Measurements from ENCODE around the gene FYB2.
"Not testable (repeated sequence)": the region's sequence is repeated elsewhere in the genome, so short reads cannot be mapped to it uniquely, and the experiment has no call there.

The FYB2 gene

DNA sequence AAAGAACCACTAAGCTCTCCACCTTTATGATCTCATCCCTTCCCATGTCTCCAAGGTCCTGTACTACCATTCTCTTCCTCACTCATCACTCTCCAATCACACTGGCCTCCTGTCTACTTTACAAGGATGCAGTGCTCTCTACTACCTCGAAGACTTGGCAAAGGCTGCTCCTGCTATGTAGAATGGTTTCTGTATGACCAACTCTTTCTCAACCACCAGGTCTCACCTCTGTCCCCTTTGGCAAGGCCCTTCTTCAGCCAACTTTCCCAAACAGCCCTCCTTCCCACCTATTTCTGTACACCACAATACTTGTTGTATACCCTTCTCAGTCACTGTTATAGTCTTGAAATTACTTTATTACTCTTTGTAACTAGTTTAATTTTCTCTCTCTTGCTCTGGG is 41.2 kb downstream of the FYB2 start:
- Histone ChIP-seq H3F3A (ENCODE audit: insufficient read depth) (no peaks in the 10 kb centered on the region), H4K20me1 (ENCODE audit: low read depth, low read length) (no peaks in the 10 kb centered on the region), H3K36me3 (ENCODE audit: low read length) (no peaks in the 10 kb centered on the region), H3K4me3 (ENCODE audit: insufficient read depth, low read length, poor library complexity, severe bottlenecking) (no peak overlapping the region), H3K9me2 (replicated peaks; ENCODE audit: insufficient read depth, low read length) (no peaks in the 10 kb centered on the region), H3K27me3 (ENCODE audit: low read length) (no peaks in the 10 kb centered on the region), H3K9me3 (ENCODE audit: insufficient read depth, low read length) (no peaks in the 10 kb centered on the region), H3K79me2 (ENCODE audit: insufficient read depth, low read length) (no peaks in the 10 kb centered on the region), H3K9ac (ENCODE audit: low read length) (no peak overlapping the region), H2AFZ (ENCODE audit: low read depth, low read length, severe bottlenecking) (no peak overlapping the region), H3K4me2 (ENCODE audit: low read depth, low read length, poor library complexity, severe bottlenecking) (no peak overlapping the region), H3K27ac (ENCODE audit: low read depth, low read length) (no peak overlapping the region)
- no peak for TF ChIP-seq CTCF (IDR thresholded peaks at IDR 0.05; ENCODE audit: insufficient read depth, low read length, poor library complexity, severe bottlenecking)
- TF ChIP-seq EZH2phosphoT487 (conservative IDR thresholded peaks at IDR 0.05; ENCODE audit: low read length): no peak

DNA sequence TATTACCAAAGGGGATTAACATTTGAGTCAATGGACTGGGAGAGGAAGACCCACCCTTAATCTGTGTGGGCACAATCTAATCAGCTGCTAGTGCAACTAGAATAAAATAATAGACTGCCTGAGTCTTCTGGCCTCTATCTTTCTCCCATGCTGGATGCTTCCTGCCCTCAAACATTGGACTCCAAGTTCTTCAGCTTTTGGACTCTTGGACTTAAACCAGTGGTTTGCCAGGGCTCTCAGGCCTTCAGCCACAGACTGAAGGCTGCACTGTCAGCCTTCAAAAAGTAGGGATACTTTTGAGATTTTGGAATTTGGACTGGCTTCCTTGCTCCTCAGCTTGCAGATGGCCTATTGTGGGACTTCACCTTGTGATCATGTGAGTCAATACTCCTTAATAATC is 44.5 kb downstream of the FYB2 start:
- not testable (repeated sequence) for H3K79me2 ChIP-seq (ENCODE audit: insufficient read depth, low read length); H3K9ac ChIP-seq (ENCODE audit: low read length); H3K36me3 ChIP-seq (ENCODE audit: low read length); H3F3A ChIP-seq (ENCODE audit: insufficient read depth); H3K27me3 ChIP-seq (ENCODE audit: low read length); H3K9me3 ChIP-seq (ENCODE audit: insufficient read depth, low read length); H3K9me2 ChIP-seq (replicated peaks; ENCODE audit: insufficient read depth, low read length); H4K20me1 ChIP-seq (ENCODE audit: low read depth, low read length); H3K4me2 ChIP-seq (ENCODE audit: low read depth, low read length, poor library complexity, severe bottlenecking); H3K27ac ChIP-seq (ENCODE audit: low read depth, low read length); H3K4me3 ChIP-seq (ENCODE audit: insufficient read depth, low read length, poor library complexity, severe bottlenecking); H2AFZ ChIP-seq (ENCODE audit: low read depth, low read length, severe bottlenecking)

GRCh38 chr1:56774067-56774609 is 45.1 kb downstream of the FYB2 start:
- no peak overlapping the region for H3K4me3 ChIP-seq (ENCODE audit: insufficient read depth, low read length, poor library complexity, severe bottlenecking)
- H3K9ac ChIP-seq (ENCODE audit: low read length): no peak overlapping the region
- H3K36me3 ChIP-seq (ENCODE audit: low read length): no peaks in the 10 kb centered on the region
- no peak overlapping the region for H2AFZ ChIP-seq (ENCODE audit: low read depth, low read length, severe bottlenecking)
- TF ChIP-seq EZH2phosphoT487 (conservative IDR thresholded peaks at IDR 0.05; ENCODE audit: low read length) (no peak), CTCF (IDR thresholded peaks at IDR 0.05; ENCODE audit: insufficient read depth, low read length, poor library complexity, severe bottlenecking) (no peak)
- no peak overlapping the region for H3K27ac ChIP-seq (ENCODE audit: low read depth, low read length)
- no peaks in the 10 kb centered on the region for H4K20me1 ChIP-seq (ENCODE audit: low read depth, low read length)
- no peaks in the 10 kb centered on the region for H3K9me3 ChIP-seq (ENCODE audit: insufficient read depth, low read length)
- H3K4me2 ChIP-seq (ENCODE audit: low read depth, low read length, poor library complexity, severe bottlenecking): no peak overlapping the region
- H3K9me2 ChIP-seq (replicated peaks; ENCODE audit: insufficient read depth, low read length): no peaks in the 10 kb centered on the region
- no peaks in the 10 kb centered on the region for H3K79me2 ChIP-seq (ENCODE audit: insufficient read depth, low read length)
- no peaks in the 10 kb centered on the region for H3F3A ChIP-seq (ENCODE audit: insufficient read depth)
- H3K27me3 ChIP-seq (ENCODE audit: low read length): no peaks in the 10 kb centered on the region

- Histone ChIP-seq H3K9me3 (ENCODE audit: insufficient read depth, low read length) (no peaks in the 10 kb centered on the region), H3K27me3 (ENCODE audit: low read length) (no peaks in the 10 kb centered on the region), H3K27ac (ENCODE audit: low read depth, low read length) (no peak overlapping the region), H3K36me3 (ENCODE audit: low read length) (no peaks in the 10 kb centered on the region), H3K4me2 (ENCODE audit: low read depth, low read length, poor library complexity, severe bottlenecking) (no peak overlapping the region), H4K20me1 (ENCODE audit: low read depth, low read length) (no peaks in the 10 kb centered on the region), H3F3A (ENCODE audit: insufficient read depth) (no peaks in the 10 kb centered on the region), H3K79me2 (ENCODE audit: insufficient read depth, low read length) (no peaks in the 10 kb centered on the region), H3K9ac (ENCODE audit: low read length) (no peak overlapping the region), H2AFZ (ENCODE audit: low read depth, low read length, severe bottlenecking) (no peak overlapping the region), H3K9me2 (replicated peaks; ENCODE audit: insufficient read depth, low read length) (no peaks in the 10 kb centered on the region), H3K4me3 (ENCODE audit: insufficient read depth, low read length, poor library complexity, severe bottlenecking) (no peak overlapping the region)
- no peak for TF ChIP-seq CTCF (IDR thresholded peaks at IDR 0.05; ENCODE audit: insufficient read depth, low read length, poor library complexity, severe bottlenecking)
These were observed 45.7 kb downstream of the FYB2 start for GRCh38 chr1:56773341-56774066.

Measured in SU-DHL-6 (cell line).